RWPE2 (cell line): ENCODE measurements around the gene TIMM22.
"Not testable (repeated sequence)": the region's sequence is repeated elsewhere in the genome, so short reads cannot be mapped to it uniquely, and the experiment has no call there.

Experiments used
- ATAC-seq: fragments of 200-7000 bp; cut with Tn5 transposase; 3 replicates; pipeline ENCODE4 v1.9.1; 2021; ENCODE audit warnings: low read depth
- DNase-seq: peaks from one replicate; pipeline ENCODE4 v3.0.0-alpha.2; 2020; ENCODE audit warnings: low spot score
- H3K27ac ChIP-seq: fragments of 450-650 bp; 2 replicates; pipeline ENCODE4 v1.5.1; 2017; ENCODE audit warnings: mild to moderate bottlenecking; ENCODE audit not compliant: poor library complexity, severe bottlenecking
- H3K27me3 ChIP-seq: fragments of 250-450 bp; sonication (Bioruptor Pico); 2 replicates; pipeline ENCODE4 v1.5.1; 2021; ENCODE audit warnings: mild to moderate bottlenecking, moderate library complexity; ENCODE audit not compliant: insufficient read depth, poor library complexity, severe bottlenecking
- H3K36me3 ChIP-seq: fragments of 250-450 bp; sonication (Bioruptor Pico); 2 replicates; pipeline ENCODE4 v1.5.1; 2020; ENCODE audit warnings: low read depth, mild to moderate bottlenecking, moderate library complexity
- H3K4me1 ChIP-seq: fragments of 250-450 bp; sonication (Bioruptor Pico); 2 replicates; pipeline ENCODE4 v1.5.1; 2021; ENCODE audit warnings: mild to moderate bottlenecking, moderate library complexity; ENCODE audit not compliant: insufficient read depth, poor library complexity, severe bottlenecking
- H3K4me3 ChIP-seq: fragments of 250-450 bp; sonication (Bioruptor Pico); 2 replicates; pipeline ENCODE4 v1.5.1; 2021; ENCODE audit warnings: mild to moderate bottlenecking, moderate library complexity; ENCODE audit not compliant: severe bottlenecking
- H3K9me3 ChIP-seq: fragments of 250-450 bp; sonication (Bioruptor Pico); 2 replicates; pipeline ENCODE4 v1.5.1; 2021; ENCODE audit warnings: mild to moderate bottlenecking, moderate library complexity; ENCODE audit not compliant: severe bottlenecking
- CTCF ChIP-seq: fragments of 450-650 bp; IDR thresholded peaks from one replicate; pipeline ENCODE4 v1.5.1; 2017; ENCODE audit warnings: mild to moderate bottlenecking, moderate library complexity; ENCODE audit not compliant: poor library complexity, severe bottlenecking

The TIMM22 gene

GRCh38 chr17:1040216-1040600, 43.3 kb downstream of the TIMM22 start:
- TF ChIP-seq CTCF = no peak

GRCh38 chr17:1041746-1042145, 44.8 kb downstream of the TIMM22 start:
- H3K4me1 ChIP-seq = no peaks in the 10 kb centered on the region
- DNase-seq (no peak), ATAC-seq (no peak)
- no peak overlapping the region for H3K4me3 ChIP-seq
- no peak overlapping the region for H3K27ac ChIP-seq
- H3K36me3 ChIP-seq = peaks cover 4% of the 10 kb centered on the region; the same call in 1 of the 2 replicates
- no peaks in the 10 kb centered on the region for H3K9me3 ChIP-seq
- H3K27me3 ChIP-seq = no peaks in the 10 kb centered on the region
- no peak for TF ChIP-seq CTCF

More at GRCh38 chr17:1040216-1040600, 43.3 kb downstream of the TIMM22 start:
- H3K4me1 ChIP-seq = no peaks in the 10 kb centered on the region
- no peak for DNase-seq
- no peak for ATAC-seq
- peaks cover 4% of the 10 kb centered on the region; the same call in 1 of the 2 replicates for H3K36me3 ChIP-seq
- no peaks in the 10 kb centered on the region for H3K27me3 ChIP-seq
- H3K4me3 ChIP-seq = no peak overlapping the region
- H3K27ac ChIP-seq = no peak overlapping the region
- H3K9me3 ChIP-seq = no peaks in the 10 kb centered on the region

GRCh38 chr17:1042486-1042885, 45.6 kb downstream of the TIMM22 start:
- ATAC-seq (no peak), DNase-seq (no peak)
- TF ChIP-seq CTCF = no peak
- H3K4me3 ChIP-seq = no peak overlapping the region
- no peaks in the 10 kb centered on the region for H3K27me3 ChIP-seq
- H3K9me3 ChIP-seq = no peaks in the 10 kb centered on the region
- peaks cover 4% of the 10 kb centered on the region; the same call in 1 of the 2 replicates for H3K36me3 ChIP-seq
- H3K27ac ChIP-seq = no peak overlapping the region
- H3K4me1 ChIP-seq = no peaks in the 10 kb centered on the region

GRCh38 chr17:1043601-1044251, 46.8 kb downstream of the TIMM22 start:
- DNase-seq = no peak
- ATAC-seq = no peak
- H3K4me1 ChIP-seq = no peaks in the 10 kb centered on the region
- no peaks in the 10 kb centered on the region for H3K27me3 ChIP-seq
- peaks cover 4% of the 10 kb centered on the region; the same call in 1 of the 2 replicates for H3K36me3 ChIP-seq
- no peak overlapping the region for H3K27ac ChIP-seq
- TF ChIP-seq CTCF = no peak
- H3K4me3 ChIP-seq = no peak overlapping the region
- H3K9me3 ChIP-seq = no peaks in the 10 kb centered on the region

- not testable (repeated sequence) for H3K27ac ChIP-seq
Measured at GRCh38 chr17:1044387-1045009, 47.6 kb downstream of the TIMM22 start.

More at GRCh38 chr17:1044387-1045009, 47.6 kb downstream of the TIMM22 start:
- ATAC-seq, H3K4me1 ChIP-seq, DNase-seq, H3K4me3 ChIP-seq, H3K27me3 ChIP-seq, H3K9me3 ChIP-seq, H3K36me3 ChIP-seq: not testable (repeated sequence)
